22Rv1 (cell line): ENCODE results near the gene PRR5.

Experiments used
- ZFX ChIP-seq: fragments of 450-650 bp; IDR thresholded peaks from 2 replicates; pipeline ENCODE4 v1.6.1; 2017; ENCODE audit warnings: antibody characterized with exemption, borderline replicate concordance
- TF ChIP-seq, protein P1 (sequence below): fragments of 450-650 bp; IDR thresholded peaks from 2 replicates; pipeline ENCODE4 v1.5.1; 2017; ENCODE audit warnings: mild to moderate bottlenecking

- TF ChIP-seq, protein P1, sequence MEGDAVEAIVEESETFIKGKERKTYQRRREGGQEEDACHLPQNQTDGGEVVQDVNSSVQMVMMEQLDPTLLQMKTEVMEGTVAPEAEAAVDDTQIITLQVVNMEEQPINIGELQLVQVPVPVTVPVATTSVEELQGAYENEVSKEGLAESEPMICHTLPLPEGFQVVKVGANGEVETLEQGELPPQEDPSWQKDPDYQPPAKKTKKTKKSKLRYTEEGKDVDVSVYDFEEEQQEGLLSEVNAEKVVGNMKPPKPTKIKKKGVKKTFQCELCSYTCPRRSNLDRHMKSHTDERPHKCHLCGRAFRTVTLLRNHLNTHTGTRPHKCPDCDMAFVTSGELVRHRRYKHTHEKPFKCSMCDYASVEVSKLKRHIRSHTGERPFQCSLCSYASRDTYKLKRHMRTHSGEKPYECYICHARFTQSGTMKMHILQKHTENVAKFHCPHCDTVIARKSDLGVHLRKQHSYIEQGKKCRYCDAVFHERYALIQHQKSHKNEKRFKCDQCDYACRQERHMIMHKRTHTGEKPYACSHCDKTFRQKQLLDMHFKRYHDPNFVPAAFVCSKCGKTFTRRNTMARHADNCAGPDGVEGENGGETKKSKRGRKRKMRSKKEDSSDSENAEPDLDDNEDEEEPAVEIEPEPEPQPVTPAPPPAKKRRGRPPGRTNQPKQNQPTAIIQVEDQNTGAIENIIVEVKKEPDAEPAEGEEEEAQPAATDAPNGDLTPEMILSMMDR, result no peak
- no peak for TF ChIP-seq ZFX
Measured at GRCh38 chr22:44732661-44733060, 30.7 kb downstream of the PRR5 start.
